ENCODE data around the gene GRM1. TPM values are rescaled to one million over a fixed set of nuclear protein-coding genes. Genes with fewer than 3 reads are reported as not detected.

Gene GRM1
- total and polyA plus RNA-seq, 2 donors (not counting 3 experiments of a cell fraction or from before 2014, with no cell fraction given), result 0.07 TPM; not detected in 1

- H3K36me3 ChIP-seq (ENCODE audit: control insufficient read depth in 2 of 2, extremely low read depth in 1 of 2, insufficient read depth in 2 of 2, low read length in 2 of 2), result no peaks in the 10 kb centered on the region
- no peaks in the 10 kb centered on the region for H4K20me1 ChIP-seq (replicated peaks; ENCODE audit: control insufficient read depth, extremely low read depth, insufficient read depth, low read length)
- no peaks in the 10 kb centered on the region for H3K79me2 ChIP-seq (ENCODE audit: control insufficient read depth, insufficient read depth, low read length)
- H3K27me3 ChIP-seq (ENCODE audit: control insufficient read depth in 2 of 2, insufficient read depth in 2 of 2, low read length in 2 of 2), result no peaks in the 10 kb centered on the region
- no peak for TF ChIP-seq MAX (IDR thresholded peaks at IDR 0.05; ENCODE audit: insufficient read depth, insufficient read length)
- no peak for TF ChIP-seq POLR2AphosphoS5 (IDR thresholded peaks at IDR 0.05; ENCODE audit: insufficient read depth, low read depth, low read length)
- no peak for TF ChIP-seq MYC (IDR thresholded peaks at IDR 0.05; ENCODE audit: low read depth, low read length)
- TF ChIP-seq JUN (IDR thresholded peaks at IDR 0.05; ENCODE audit: borderline replicate concordance, insufficient read depth, insufficient read length, low read depth), result no peak
- TF ChIP-seq EZH2 (IDR thresholded peaks at IDR 0.05; ENCODE audit: borderline replicate concordance, low read depth, low read length, severe bottlenecking), result no peak
- no peak for TF ChIP-seq POLR2A (IDR thresholded peaks at IDR 0.05; ENCODE audit: low read depth, low read length)
- TF ChIP-seq FOS (IDR thresholded peaks at IDR 0.05; ENCODE audit: borderline replicate concordance, insufficient read depth, low read length), result no peak
- no peak for TF ChIP-seq CTCF (IDR thresholded peaks at IDR 0.05; ENCODE audit: extremely low read depth in 1 of 2, insufficient read depth in 1 of 2, low read depth in 1 of 2, low read length in 2 of 2)
- TF ChIP-seq GATA2 (IDR thresholded peaks at IDR 0.05; ENCODE audit: insufficient read depth, insufficient read length, low read depth, low read length), result no peak
- no peak for FAIRE-seq
- H2AFZ ChIP-seq (ENCODE audit: low read depth, low read length), result no peak overlapping the region
- POLR2A ChIA-PET, result no interaction called here
- H3K4me2 ChIP-seq (ENCODE audit: insufficient read depth, low read length), result no peak overlapping the region
- no peak overlapping the region for H3K27ac ChIP-seq (ENCODE audit: insufficient read depth, low read depth, low read length)
- no peaks in the 10 kb centered on the region for H3K4me1 ChIP-seq (ENCODE audit: control insufficient read depth, extremely low read depth, insufficient read depth, low read length)
- no peak overlapping the region for H3K9ac ChIP-seq (replicated peaks; ENCODE audit: extremely low read depth, insufficient read depth, low read length)
- dilution Hi-C loops (cut with MboI; ENCODE audit: extremely low pct_ligation_motif_present, low sequenced_read_pairs) (no loop called here), intact Hi-C loops (cut with micrococcal nuclease) (no loop called here)
- no peak for DNase-seq (ENCODE audit: low read depth, low spot score)
- no TSS peak for BruUV-seq (replicated peaks)
- CTCF ChIA-PET, result no interaction called here
- no peaks in the 10 kb centered on the region for H3K9me3 ChIP-seq (replicated peaks; ENCODE audit: control insufficient read depth, insufficient read depth, low read length)
- H3K9me1 ChIP-seq (replicated peaks; ENCODE audit: control insufficient read depth, extremely low read depth, insufficient read depth, low read length), result no peaks in the 10 kb centered on the region
- H3K4me3 ChIP-seq (replicated peaks in 1 of 3; ENCODE audit: insufficient read depth in 1 of 3, low read depth in 1 of 3, low read length in 3 of 3), result no peak overlapping the region
Measured at GRCh38 chr6:146014233-146014632, 14.6 kb upstream of the GRM1 start.

Measured in endothelial cell of umbilical vein (primary cell).